Immature natural killer cell (primary cell): ENCODE measurements around the gene ZNF680. TPM values are rescaled to one million over a fixed set of nuclear protein-coding genes. Genes with fewer than 3 reads are reported as not detected.

Experiments
- DNase-seq, 3 donors: peaks; one replicate each; pipeline ENCODE4 v3.0.0; 2022; ENCODE audit warnings: mixed read lengths in 1 of 3
- H3K27ac Mint-ChIP-seq, 6 donors: one replicate each; pipeline ENCODE4 v1.8.0; 2020; ENCODE audit warnings: mixed read lengths in 6 of 6, mild to moderate bottlenecking in 5 of 6, inconsistent platforms in 4 of 6, moderate library complexity in 3 of 6
- H3K27me3 Mint-ChIP-seq, 3 donors: one replicate each; pipeline ENCODE4 v1.8.0; 2020 to 2021; ENCODE audit warnings: low read depth in 3 of 3, mild to moderate bottlenecking in 3 of 3, mixed read lengths in 3 of 3, moderate library complexity in 3 of 3, inconsistent platforms in 1 of 3
- H3K36me3 Mint-ChIP-seq, 3 donors: one replicate each; pipeline ENCODE4 v1.8.0; 2020; ENCODE audit warnings: mixed read lengths in 3 of 3, inconsistent platforms in 2 of 3, mild to moderate bottlenecking in 2 of 3
- H3K4me1 Mint-ChIP-seq, 2 donors: one replicate each; pipeline ENCODE4 v1.8.0; 2020; ENCODE audit warnings: inconsistent platforms in 2 of 2, mild to moderate bottlenecking in 2 of 2, mixed read lengths in 2 of 2, moderate library complexity in 1 of 2
- H3K4me3 Mint-ChIP-seq, 5 donors: one replicate each; pipeline ENCODE4 v1.8.0; 2020; ENCODE audit warnings: mild to moderate bottlenecking in 5 of 5, mixed read lengths in 5 of 5, inconsistent platforms in 3 of 5, moderate library complexity in 3 of 5
- H3K9me3 Mint-ChIP-seq, 6 donors: one replicate each; pipeline ENCODE4 v1.8.0; 2020; ENCODE audit warnings: mild to moderate bottlenecking in 6 of 6, mixed read lengths in 6 of 6, inconsistent platforms in 4 of 6, moderate library complexity in 3 of 6
- polyA plus RNA-seq, 3 donors: library from polyadenylated mRNA; unstranded; fragments of 300-500 nt; fragmentation: Illumina TruSeq; gene quantifications; one replicate each; pipeline ENCODE4 v1.2.3, GENCODE V29; 2021

ZNF680 gene
- polyA plus RNA-seq, 3 donors from 2014 or later = 1.6 to 5.3 (median 2.6) TPM

- Mint-ChIP-seq H3K27ac (peak overlapping the region; percentile 56 to 87 (median 76)), H3K36me3 (peaks cover 10 to 29% (median 26%) of the 10 kb centered on the region in 3 donors), H3K4me1 (peaks cover 17 to 42% of the 10 kb centered on the region in 2 donors), H3K27me3 (peaks cover 0 to 2% (median 1%) of the 10 kb centered on the region in 3 donors), H3K9me3 (peaks cover 0 to 4% (median 0%) of the 10 kb centered on the region in 6 donors), H3K4me3 (peak overlapping the region in 2 of 5 donors; percentile 21 to 38)
- DNase-seq = no peak
Observed at GRCh38 chr7:64541438-64542359, 21.2 kb downstream of the ZNF680 start.

- Mint-ChIP-seq H3K27ac (no peak overlapping the region), H3K4me1 (peaks cover 12 to 59% of the 10 kb centered on the region in 2 donors), H3K4me3 (no peak overlapping the region), H3K9me3 (peaks cover 30 to 60% (median 52%) of the 10 kb centered on the region in 6 donors), H3K36me3 (peaks cover 68 to 81% (median 78%) of the 10 kb centered on the region in 3 donors), H3K27me3 (peaks cover 0 to 3% (median 2%) of the 10 kb centered on the region in 3 donors)
- no peak for DNase-seq
Observed at GRCh38 chr7:64533756-64534155, 29.1 kb downstream of the ZNF680 start.

GRCh38 chr7:64528770-64529169 is 34.1 kb downstream of the ZNF680 start:
- no peak for DNase-seq
- peaks cover 40 to 80% (median 77%) of the 10 kb centered on the region in 6 donors for H3K9me3 Mint-ChIP-seq
- H3K4me3 Mint-ChIP-seq = peak overlapping the region in 1 of 5 donors; percentile 2
- H3K27ac Mint-ChIP-seq = peak overlapping the region in 1 of 6 donors; percentile 34
- peaks cover 0 to 4% (median 2%) of the 10 kb centered on the region in 3 donors for H3K27me3 Mint-ChIP-seq
- H3K4me1 Mint-ChIP-seq = peaks cover 19 to 53% of the 10 kb centered on the region in 2 donors
- H3K36me3 Mint-ChIP-seq = peaks cover 65 to 84% (median 79%) of the 10 kb centered on the region in 3 donors

GRCh38 chr7:64521409-64521984 is 41.4 kb downstream of the ZNF680 start:
- peaks cover 44 to 92% (median 87%) of the 10 kb centered on the region in 6 donors for H3K9me3 Mint-ChIP-seq
- peaks cover 76 to 89% (median 87%) of the 10 kb centered on the region in 3 donors for H3K36me3 Mint-ChIP-seq
- H3K27ac Mint-ChIP-seq = no peak overlapping the region
- no peak overlapping the region for H3K4me3 Mint-ChIP-seq
- H3K27me3 Mint-ChIP-seq = no peaks in the 10 kb centered on the region
- DNase-seq = no peak
- H3K4me1 Mint-ChIP-seq = peaks cover 0 to 20% of the 10 kb centered on the region in 2 donors

GRCh38 chr7:64516451-64516850 is 46.4 kb downstream of the ZNF680 start:
- H3K36me3 Mint-ChIP-seq = peaks cover 70 to 80% (median 76%) of the 10 kb centered on the region in 3 donors
- peaks cover 40 to 90% (median 80%) of the 10 kb centered on the region in 6 donors for H3K9me3 Mint-ChIP-seq
- peaks cover 0 to 3% (median 0%) of the 10 kb centered on the region in 3 donors for H3K27me3 Mint-ChIP-seq
- H3K4me3 Mint-ChIP-seq = no peak overlapping the region
- H3K4me1 Mint-ChIP-seq = peaks cover 0 to 20% of the 10 kb centered on the region in 2 donors
- DNase-seq = no peak
- H3K27ac Mint-ChIP-seq = no peak overlapping the region

GRCh38 chr7:64515781-64516180 is 47.1 kb downstream of the ZNF680 start:
- DNase-seq = no peak
- Mint-ChIP-seq H3K9me3 (peaks cover 34 to 88% (median 79%) of the 10 kb centered on the region in 6 donors), H3K36me3 (peaks cover 66 to 75% (median 69%) of the 10 kb centered on the region in 3 donors), H3K27me3 (peaks cover 0 to 3% (median 0%) of the 10 kb centered on the region in 3 donors), H3K27ac (no peak overlapping the region), H3K4me1 (peaks cover 0 to 20% of the 10 kb centered on the region in 2 donors), H3K4me3 (no peak overlapping the region)

- peak overlapping the region in 1 of 5 donors; percentile 7 for H3K4me3 Mint-ChIP-seq
- H3K36me3 Mint-ChIP-seq = peaks cover 62 to 71% (median 65%) of the 10 kb centered on the region in 3 donors
- H3K27me3 Mint-ChIP-seq = peaks cover 0 to 3% (median 0%) of the 10 kb centered on the region in 3 donors
- no peak overlapping the region for H3K27ac Mint-ChIP-seq
- DNase-seq = no peak
- H3K9me3 Mint-ChIP-seq = peaks cover 33 to 84% (median 75%) of the 10 kb centered on the region in 6 donors
- peaks cover 0 to 20% of the 10 kb centered on the region in 2 donors for H3K4me1 Mint-ChIP-seq
Observed at GRCh38 chr7:64515330-64515729, 47.5 kb downstream of the ZNF680 start.

- peaks cover 17 to 77% (median 60%) of the 10 kb centered on the region in 6 donors for H3K9me3 Mint-ChIP-seq
- no peaks in the 10 kb centered on the region for H3K4me1 Mint-ChIP-seq
- peaks cover 0 to 3% (median 0%) of the 10 kb centered on the region in 3 donors for H3K27me3 Mint-ChIP-seq
- no peak for DNase-seq
- H3K36me3 Mint-ChIP-seq = peaks cover 38 to 50% (median 39%) of the 10 kb centered on the region in 3 donors
- H3K27ac Mint-ChIP-seq = no peak overlapping the region
- H3K4me3 Mint-ChIP-seq = no peak overlapping the region
Observed at GRCh38 chr7:64509583-64509982, 53.3 kb downstream of the ZNF680 start.

- peaks cover 0 to 2% of the 10 kb centered on the region in 2 donors for H3K4me1 Mint-ChIP-seq
- H3K9me3 Mint-ChIP-seq = peaks cover 36 to 83% (median 68%) of the 10 kb centered on the region in 6 donors
- no peak overlapping the region for H3K4me3 Mint-ChIP-seq
- peaks cover 28 to 30% (median 29%) of the 10 kb centered on the region in 3 donors for H3K36me3 Mint-ChIP-seq
- no peak for DNase-seq
- peaks cover 0 to 2% (median 0%) of the 10 kb centered on the region in 3 donors for H3K27me3 Mint-ChIP-seq
- H3K27ac Mint-ChIP-seq = no peak overlapping the region
Observed at GRCh38 chr7:64504581-64505120, 58.2 kb downstream of the ZNF680 start.

- H3K27ac Mint-ChIP-seq = no peak overlapping the region
- no peak overlapping the region for H3K4me3 Mint-ChIP-seq
- H3K4me1 Mint-ChIP-seq = peaks cover 0 to 2% of the 10 kb centered on the region in 2 donors
- peaks cover 4 to 7% (median 5%) of the 10 kb centered on the region in 3 donors for H3K36me3 Mint-ChIP-seq
- H3K9me3 Mint-ChIP-seq = peaks cover 36 to 72% (median 60%) of the 10 kb centered on the region in 6 donors
- DNase-seq = no peak
- H3K27me3 Mint-ChIP-seq = peaks cover 0 to 2% (median 0%) of the 10 kb centered on the region in 3 donors
Observed at GRCh38 chr7:64498270-64498669, 64.6 kb downstream of the ZNF680 start.

- Mint-ChIP-seq H3K4me3 (no peak overlapping the region), H3K36me3 (peaks cover 0 to 7% (median 0%) of the 10 kb centered on the region in 3 donors), H3K9me3 (peaks cover 20 to 60% (median 53%) of the 10 kb centered on the region in 6 donors), H3K4me1 (no peaks in the 10 kb centered on the region), H3K27me3 (peaks cover 0 to 2% (median 0%) of the 10 kb centered on the region in 3 donors), H3K27ac (no peak overlapping the region)
- no peak for DNase-seq
Observed at GRCh38 chr7:64494912-64495461, 67.9 kb downstream of the ZNF680 start.

GRCh38 chr7:64485623-64486022 is 77.2 kb downstream of the ZNF680 start:
- peaks cover 1 to 2% (median 2%) of the 10 kb centered on the region in 3 donors for H3K27me3 Mint-ChIP-seq
- no peak overlapping the region for H3K4me3 Mint-ChIP-seq
- peaks cover 12 to 75% (median 55%) of the 10 kb centered on the region in 6 donors for H3K9me3 Mint-ChIP-seq
- no peak for DNase-seq
- H3K27ac Mint-ChIP-seq = no peak overlapping the region
- H3K4me1 Mint-ChIP-seq = no peaks in the 10 kb centered on the region
- peaks cover 4 to 9% (median 8%) of the 10 kb centered on the region in 3 donors for H3K36me3 Mint-ChIP-seq
